Esophagus squamous epithelium (tissue), 4 donors: ENCODE data around the gene RFTN1.

Experiments used
- CTCF ChIP-seq, 6 experiments: fragments of 450-650 bp in 4 of 6; fragments of 200-600 bp in 2 of 6; sonication (generic) in 2 of 6; IDR thresholded peaks; one replicate each; pipeline ENCODE4 v1.5.1; 2016 to 2019; ENCODE audit warnings: antibody characterized with exemption in 6 of 6, mild to moderate bottlenecking in 4 of 6, moderate library complexity in 4 of 6
- POLR2A ChIP-seq, 4 donors: fragments of 450-650 bp; IDR thresholded peaks; one replicate each; pipeline ENCODE4 v1.6.1; 2017; ENCODE audit warnings: antibody characterized with exemption in 4 of 4, mild to moderate bottlenecking in 4 of 4, moderate library complexity in 3 of 4

- TF ChIP-seq CTCF (IDR thresholded peaks at IDR 0.05), result no peak
- no peak for TF ChIP-seq POLR2A (IDR thresholded peaks at IDR 0.05)
Measured at GRCh38 chr3:16323737-16324136, 189.8 kb downstream of the RFTN1 start.
